Esophagus mucosa (tissue), 1 donor: ENCODE data around the gene AHRR. TPM values are rescaled to one million over a fixed set of nuclear protein-coding genes. Genes with fewer than 3 reads are reported as not detected.
"Not testable (repeated sequence)": the region's sequence is repeated elsewhere in the genome, so short reads cannot be mapped to it uniquely, and the experiment has no call there.

ENCODE experiments used
- ATAC-seq: fragments of 200-7000 bp; cut with Tn5 transposase; one replicate; pipeline ENCODE4 v1.9.1; 2020
- total RNA-seq: library from RNA; stranded (reverse); gene quantifications from one replicate; pipeline ENCODE4 v1.2.4, GENCODE V29; 2023
- donor health status: DM: yes; HTN: yes; CAD: no.

Gene AHRR
- 1.1 TPM for total RNA-seq

- ATAC-seq, result peak; percentile 63
Measured at GRCh38 chr5:321230-321725, at the start of gene AHRR. TSS of gene AHRR (plus strand) at chr5:321714. CDS start at chr5:343903, 22,189 bp downstream.

GRCh38 chr5:271828-272167 is 49.7 kb upstream of the AHRR start:
- ATAC-seq, result not testable (repeated sequence)

- ATAC-seq, result not testable (repeated sequence)
Measured at GRCh38 chr5:273091-273490, 48.4 kb upstream of the AHRR start.

- not testable (repeated sequence) for ATAC-seq
Measured at GRCh38 chr5:273491-273890, 48.0 kb upstream of the AHRR start.

DNA sequence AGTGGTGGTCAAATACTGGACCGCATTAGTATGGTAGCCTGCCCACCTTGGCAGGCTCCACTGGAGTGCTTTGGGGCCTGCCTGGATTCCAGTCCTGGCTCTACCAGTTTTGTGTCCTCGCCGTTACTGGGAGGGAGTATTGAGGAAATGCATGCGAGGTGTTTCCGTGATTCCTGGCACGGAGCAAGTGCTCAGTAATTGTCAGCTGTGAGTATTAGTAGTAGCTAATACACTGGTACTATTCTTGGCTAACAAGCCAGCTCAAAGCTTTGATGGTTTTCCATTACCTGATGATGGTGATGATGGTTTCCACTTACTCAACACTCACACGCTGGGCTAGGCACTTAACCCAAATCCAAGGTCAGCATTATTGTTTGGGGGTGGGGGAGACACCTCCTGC is 47.2 kb upstream of the AHRR start:
- ATAC-seq, result not testable (repeated sequence)

- ATAC-seq, result no peak
Measured at GRCh38 chr5:278646-279045, 42.9 kb upstream of the AHRR start.

GRCh38 chr5:279051-279665 is 42.4 kb upstream of the AHRR start:
- not testable (repeated sequence) for ATAC-seq

GRCh38 chr5:285991-286557 is 35.4 kb upstream of the AHRR start:
- ATAC-seq, result no peak

- not testable (repeated sequence) for ATAC-seq
Measured at GRCh38 chr5:290200-290599, 31.3 kb upstream of the AHRR start.

DNA sequence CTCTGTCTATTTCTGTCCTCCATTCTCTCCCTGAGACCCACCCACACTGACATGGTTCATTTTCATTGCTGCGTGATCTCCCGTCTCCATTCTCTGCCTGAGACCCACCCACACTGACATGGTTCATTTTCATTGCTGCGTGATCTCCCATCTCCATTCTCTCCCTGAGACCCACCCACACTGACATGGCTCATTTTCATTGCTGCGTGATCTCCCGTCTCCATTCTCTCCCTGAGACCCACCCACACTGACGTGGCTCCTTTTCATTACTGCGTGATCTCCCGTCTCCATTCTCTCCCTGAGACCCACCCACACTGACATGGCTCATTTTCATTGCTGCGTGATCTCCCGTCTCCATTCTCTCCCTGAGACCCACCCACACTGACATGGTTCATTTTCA is 30.2 kb upstream of the AHRR start:
- ATAC-seq, result not testable (repeated sequence)

GRCh38 chr5:294788-295187 is 26.7 kb upstream of the AHRR start:
- not testable (repeated sequence) for ATAC-seq

DNA sequence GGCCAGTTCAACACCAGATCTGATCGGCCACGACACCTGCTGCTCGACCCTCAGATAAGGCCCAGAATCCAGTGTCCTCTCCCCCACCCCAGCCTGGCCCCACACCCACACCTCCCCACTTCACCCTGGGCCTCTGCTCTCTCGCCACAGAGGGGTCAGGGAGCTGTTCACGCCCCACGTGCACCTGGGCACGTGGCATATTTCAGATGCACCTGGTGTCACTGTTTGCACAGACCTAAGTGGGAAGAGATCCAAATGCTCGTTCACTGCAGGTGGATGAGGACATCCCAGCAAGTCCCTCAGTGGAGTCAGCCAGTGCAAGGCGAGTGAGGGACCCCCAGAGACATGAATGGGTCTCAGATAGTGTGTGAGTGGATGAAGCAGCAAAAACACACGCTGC is 25.3 kb upstream of the AHRR start:
- ATAC-seq, result not testable (repeated sequence)

GRCh38 chr5:296954-297353 is 24.6 kb upstream of the AHRR start:
- not testable (repeated sequence) for ATAC-seq

DNA sequence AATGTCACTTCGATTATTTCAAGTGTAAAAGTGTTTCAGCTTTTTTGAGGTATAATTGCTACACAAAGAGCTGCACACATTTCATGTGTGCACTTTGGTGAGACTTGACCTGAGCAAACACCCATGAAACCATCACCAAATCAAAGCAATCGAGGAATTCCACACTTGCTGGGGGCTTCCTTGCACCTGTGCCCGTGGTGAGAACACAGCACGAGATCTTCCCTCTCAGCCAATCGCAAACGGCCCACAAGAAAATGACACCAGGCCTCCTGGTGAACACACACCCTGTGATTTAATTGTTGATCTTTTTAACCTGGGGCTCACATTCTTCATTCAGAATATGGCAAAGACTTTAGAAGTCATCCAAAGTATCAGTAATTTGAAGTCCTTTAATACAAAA is 24.1 kb upstream of the AHRR start:
- ATAC-seq, result not testable (repeated sequence)

- ATAC-seq, result not testable (repeated sequence)
Measured at GRCh38 chr5:297991-298736, 23.4 kb upstream of the AHRR start.

- ATAC-seq, result no peak
Measured at GRCh38 chr5:298737-299125, 22.8 kb upstream of the AHRR start.

- not testable (repeated sequence) for ATAC-seq
Measured at GRCh38 chr5:299921-300320, 21.6 kb upstream of the AHRR start.

GRCh38 chr5:300691-301435 is 20.7 kb upstream of the AHRR start:
- ATAC-seq, result not testable (repeated sequence)

- not testable (repeated sequence) for ATAC-seq
Measured at GRCh38 chr5:302416-302815, 19.1 kb upstream of the AHRR start.

DNA sequence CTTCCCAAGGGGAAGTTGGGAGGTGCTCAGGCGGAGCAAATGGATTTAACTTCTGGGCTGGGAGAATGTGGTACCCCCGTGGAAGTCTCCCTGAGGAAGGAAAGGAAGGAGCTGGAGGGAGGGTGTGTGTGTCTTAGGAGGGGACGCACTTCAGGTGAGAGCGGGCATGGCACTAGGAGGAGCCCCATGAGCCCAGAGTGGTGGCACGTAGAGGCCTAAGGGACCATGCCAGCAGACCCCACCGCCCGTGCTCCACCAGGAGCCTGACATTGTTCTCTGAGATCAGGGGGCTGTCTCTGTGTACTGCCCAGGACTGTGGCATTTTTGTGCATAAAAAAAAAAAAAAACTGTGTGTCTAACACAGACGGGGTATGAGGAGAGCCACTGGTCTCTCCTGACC is 18.5 kb upstream of the AHRR start:
- ATAC-seq, result no peak

DNA sequence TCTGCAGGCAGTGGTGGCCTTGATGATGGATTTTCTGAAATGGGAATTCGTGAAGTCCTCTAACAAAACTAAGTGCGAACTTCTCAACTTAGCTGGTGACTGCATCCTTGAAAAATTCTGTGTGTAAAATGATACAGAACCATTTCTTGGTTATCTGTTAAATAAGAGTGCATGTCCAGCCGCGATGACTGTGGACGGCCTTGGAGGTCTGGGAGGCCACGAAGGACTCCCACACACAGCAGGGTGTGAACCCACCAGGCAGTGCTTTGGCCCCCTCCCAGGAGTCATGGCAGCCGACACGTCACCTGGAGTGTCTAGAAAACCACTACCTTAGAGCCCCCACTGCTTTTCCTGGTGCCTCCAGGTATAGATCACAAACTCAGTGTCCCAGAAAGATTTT is 17.8 kb upstream of the AHRR start:
- ATAC-seq, result not testable (repeated sequence)

DNA sequence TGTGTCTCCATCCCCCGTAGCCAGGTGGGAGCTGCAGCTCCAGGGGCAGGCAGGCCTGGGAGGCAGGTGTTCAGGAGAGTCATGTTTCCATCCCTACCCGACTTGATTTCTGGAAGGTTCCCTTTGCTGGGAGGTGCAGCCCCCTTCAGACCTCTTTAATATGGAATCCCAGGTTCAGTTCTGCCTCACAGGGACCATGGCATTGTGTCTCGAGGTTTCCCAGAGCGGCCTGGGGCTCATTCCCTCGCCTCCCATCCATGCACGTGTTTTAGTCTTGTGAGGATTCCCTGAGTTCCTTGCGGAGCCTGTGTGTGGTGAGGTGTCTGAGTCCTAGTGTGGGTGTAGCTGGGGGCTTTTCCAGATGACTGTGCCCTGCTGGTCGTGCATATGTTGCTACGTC is 16.5 kb upstream of the AHRR start:
- ATAC-seq, result no peak

DNA sequence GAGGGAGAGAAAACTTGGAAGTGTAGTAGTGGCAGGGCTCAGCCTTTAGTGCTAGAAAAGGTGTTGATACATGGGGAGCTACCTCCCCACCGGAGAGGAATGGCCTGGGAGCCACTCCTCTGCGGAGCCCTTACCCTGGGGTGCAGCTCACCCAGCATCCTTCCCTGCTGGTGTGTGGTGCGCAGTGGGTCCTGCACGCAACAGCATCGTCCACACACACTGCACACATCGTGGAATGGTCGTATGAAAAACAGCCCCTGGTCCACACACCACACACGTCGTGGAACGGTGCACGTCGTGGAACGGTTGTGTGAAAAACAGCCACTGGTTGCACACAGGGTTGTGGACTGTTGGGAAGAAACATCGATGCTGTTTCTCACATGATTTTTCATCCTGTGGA is 16.1 kb upstream of the AHRR start:
- ATAC-seq, result no peak
